ENCODE results near the gene ACVRL1. TPM values are rescaled to one million over a fixed set of nuclear protein-coding genes. Genes with fewer than 3 reads are reported as not detected.
A peak's percentile ranks its signal among the peaks of the same experiment; 100 is the strongest.

ACVRL1 gene
- total RNA-seq, 1 experiment from 2014 or later: not detected

DNA sequence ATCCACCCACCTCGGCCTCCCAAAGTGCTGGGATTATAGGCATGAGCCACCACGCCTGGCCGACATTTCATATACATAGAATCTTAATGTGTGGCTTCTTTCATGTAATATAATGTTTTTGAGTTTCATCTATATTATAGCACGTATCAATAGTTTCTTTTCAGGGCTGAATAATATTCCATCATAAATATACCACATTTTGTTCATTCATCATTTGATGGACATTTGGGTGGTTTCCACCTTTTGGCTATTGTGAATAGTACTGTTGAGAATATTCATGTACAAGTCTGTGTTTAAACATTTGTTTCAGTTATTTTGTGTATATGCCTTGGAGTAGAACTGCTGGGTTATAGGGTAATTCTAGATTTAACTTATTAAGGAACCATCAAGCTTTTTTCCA lies 56.2 kb downstream of the ACVRL1 start:
- ChIA-PET CTCF (no interaction called here), POLR2A (no interaction called here)

DNA sequence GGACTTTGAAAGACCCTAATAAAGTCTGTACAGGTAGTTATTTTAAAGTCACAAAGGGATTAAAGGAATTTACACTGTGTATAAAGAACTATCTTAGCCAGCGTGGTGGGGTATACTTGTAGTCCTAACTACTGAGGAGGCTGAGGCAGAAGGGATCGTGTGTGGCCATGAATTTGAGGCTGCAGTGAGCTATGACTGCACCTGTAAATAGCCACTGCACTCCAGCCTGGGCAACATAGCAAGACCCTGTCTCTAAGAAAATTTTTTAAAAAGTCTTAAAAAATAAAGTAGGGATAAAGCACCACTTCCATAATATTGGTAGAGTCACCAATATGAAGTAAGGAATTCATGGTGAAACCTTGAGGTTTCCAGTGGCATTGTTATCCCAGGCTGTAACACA lies 62.3 kb downstream of the ACVRL1 start:
- no peaks in the 10 kb centered on the region for H3K27me3 Mint-ChIP-seq (ENCODE audit: insufficient read depth, unreplicated experiment)
- peaks cover 55% of the 10 kb centered on the region for H3K4me1 ChIP-seq
- no peak overlapping the region for H3K4me3 ChIP-seq (ENCODE audit: low read depth, low read length)
- POLR2A ChIA-PET: no interaction called here
- peaks cover 52% of the 10 kb centered on the region for H3K4me1 Mint-ChIP-seq (ENCODE audit: low read depth, unreplicated experiment)
- CTCF ChIA-PET: interaction anchor here (0.5 to 1.7 kb wide), 3 partner anchors 11 to 93 kb away, joined by 3 to 5 read pairs (median 3); no protein-coding TSS in a partner anchor
- no peak overlapping the region for H3K27ac Mint-ChIP-seq (ENCODE audit: unreplicated experiment)
- no peaks in the 10 kb centered on the region for H3K9me3 ChIP-seq
- no peak overlapping the region for H3K4me3 Mint-ChIP-seq (ENCODE audit: unreplicated experiment)
- H3K36me3 ChIP-seq (ENCODE audit: control insufficient read depth, insufficient read depth, low read length): peaks cover 2% of the 10 kb centered on the region; the same call in 1 of the 2 replicates
- H3K36me3 Mint-ChIP-seq (ENCODE audit: insufficient read depth, unreplicated experiment): peaks cover 34% of the 10 kb centered on the region
- TF ChIP-seq, protein P1, sequence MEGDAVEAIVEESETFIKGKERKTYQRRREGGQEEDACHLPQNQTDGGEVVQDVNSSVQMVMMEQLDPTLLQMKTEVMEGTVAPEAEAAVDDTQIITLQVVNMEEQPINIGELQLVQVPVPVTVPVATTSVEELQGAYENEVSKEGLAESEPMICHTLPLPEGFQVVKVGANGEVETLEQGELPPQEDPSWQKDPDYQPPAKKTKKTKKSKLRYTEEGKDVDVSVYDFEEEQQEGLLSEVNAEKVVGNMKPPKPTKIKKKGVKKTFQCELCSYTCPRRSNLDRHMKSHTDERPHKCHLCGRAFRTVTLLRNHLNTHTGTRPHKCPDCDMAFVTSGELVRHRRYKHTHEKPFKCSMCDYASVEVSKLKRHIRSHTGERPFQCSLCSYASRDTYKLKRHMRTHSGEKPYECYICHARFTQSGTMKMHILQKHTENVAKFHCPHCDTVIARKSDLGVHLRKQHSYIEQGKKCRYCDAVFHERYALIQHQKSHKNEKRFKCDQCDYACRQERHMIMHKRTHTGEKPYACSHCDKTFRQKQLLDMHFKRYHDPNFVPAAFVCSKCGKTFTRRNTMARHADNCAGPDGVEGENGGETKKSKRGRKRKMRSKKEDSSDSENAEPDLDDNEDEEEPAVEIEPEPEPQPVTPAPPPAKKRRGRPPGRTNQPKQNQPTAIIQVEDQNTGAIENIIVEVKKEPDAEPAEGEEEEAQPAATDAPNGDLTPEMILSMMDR (IDR thresholded peaks at IDR 0.05; ENCODE audit: insufficient read depth in 1 of 2, low read depth in 1 of 2, low read length in 1 of 2, severe bottlenecking in 1 of 2, unreplicated experiment in 1 of 2): no peak
- intact Hi-C loops (cut with micrococcal nuclease; ENCODE audit: unreplicated experiment): no loop called here
- H3K27me3 ChIP-seq (replicated peaks; ENCODE audit: control insufficient read depth, insufficient read depth, low read length): no peaks in the 10 kb centered on the region
- peaks cover 11% of the 10 kb centered on the region for H3K9me3 Mint-ChIP-seq (ENCODE audit: unreplicated experiment)
- no TSS peak for BruUV-seq (replicated peaks)
- DNase-seq: no peak

More for the DNA sequence above, 56.2 kb downstream of the ACVRL1 start:
- DNase-seq: no peak
- Histone ChIP-seq H3K4me3 (ENCODE audit: low read depth, low read length) (no peak overlapping the region), H3K27me3 (replicated peaks; ENCODE audit: control insufficient read depth, insufficient read depth, low read length) (no peaks in the 10 kb centered on the region), H3K36me3 (ENCODE audit: control insufficient read depth, insufficient read depth, low read length) (peaks cover 5% of the 10 kb centered on the region), H3K9me3 (no peaks in the 10 kb centered on the region), H3K4me1 (peaks cover 56% of the 10 kb centered on the region)
- intact Hi-C loops (cut with micrococcal nuclease; ENCODE audit: unreplicated experiment): no loop called here
- peaks cover 47% of the 10 kb centered on the region for H3K4me1 Mint-ChIP-seq (ENCODE audit: low read depth, unreplicated experiment)
- no TSS peak for BruUV-seq (replicated peaks)
- H3K27ac Mint-ChIP-seq (ENCODE audit: unreplicated experiment): no peak overlapping the region
- peaks cover 60% of the 10 kb centered on the region for H3K36me3 Mint-ChIP-seq (ENCODE audit: insufficient read depth, unreplicated experiment)
- TF ChIP-seq, protein P1 (IDR thresholded peaks at IDR 0.05; ENCODE audit: insufficient read depth in 1 of 2, low read depth in 1 of 2, low read length in 1 of 2, severe bottlenecking in 1 of 2, unreplicated experiment in 1 of 2): no peak
- no peak overlapping the region for H3K4me3 Mint-ChIP-seq (ENCODE audit: unreplicated experiment)
- H3K27me3 Mint-ChIP-seq (ENCODE audit: insufficient read depth, unreplicated experiment): no peaks in the 10 kb centered on the region
- peaks cover 11% of the 10 kb centered on the region for H3K9me3 Mint-ChIP-seq (ENCODE audit: unreplicated experiment)

DNA sequence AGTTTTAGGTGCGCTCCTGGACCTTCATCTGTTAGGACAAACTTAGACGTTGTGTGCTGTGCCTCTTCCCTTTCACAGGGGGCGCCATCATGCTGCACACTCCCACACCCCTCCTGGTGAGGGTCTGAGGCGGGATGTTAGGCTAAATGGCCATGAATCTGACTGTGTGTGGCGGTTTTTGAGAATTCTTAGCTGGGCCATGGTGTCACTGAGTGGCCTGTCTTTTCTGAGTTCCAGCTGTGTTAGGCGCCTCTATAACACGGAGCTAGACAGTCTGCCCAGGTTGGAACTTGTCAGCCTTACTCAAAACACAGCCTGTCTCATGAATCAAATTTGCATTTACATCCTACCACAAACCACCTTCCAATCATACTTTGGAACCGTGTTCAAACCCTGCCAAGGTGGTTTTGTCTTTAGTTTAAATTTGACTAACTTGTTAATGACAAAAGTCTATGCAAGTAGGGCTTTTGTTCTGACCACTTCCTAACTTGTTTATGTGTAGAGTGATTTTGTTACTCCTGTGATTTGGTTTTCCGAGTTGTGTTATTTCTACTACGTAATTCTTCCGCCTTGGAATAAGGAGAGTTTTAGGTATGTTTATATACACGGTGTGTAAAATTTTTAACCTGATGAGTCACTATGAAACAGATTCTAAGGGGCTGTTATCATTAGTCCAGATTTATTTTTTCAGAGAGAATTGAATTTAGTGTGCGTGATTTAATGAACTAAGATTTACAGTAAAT lies 63.8 kb downstream of the ACVRL1 start:
- Histone ChIP-seq H3K4me1 (peaks cover 69% of the 10 kb centered on the region), H3K4me3 (ENCODE audit: low read depth, low read length) (no peak overlapping the region), H3K36me3 (ENCODE audit: control insufficient read depth, insufficient read depth, low read length) (peaks cover 12% of the 10 kb centered on the region), H3K9me3 (no peaks in the 10 kb centered on the region), H3K27me3 (replicated peaks; ENCODE audit: control insufficient read depth, insufficient read depth, low read length) (no peaks in the 10 kb centered on the region)
- TF ChIP-seq, protein P1 (IDR thresholded peaks at IDR 0.05; ENCODE audit: insufficient read depth in 1 of 2, low read depth in 1 of 2, low read length in 1 of 2, severe bottlenecking in 1 of 2, unreplicated experiment in 1 of 2): peak; percentile 68 to 74
- POLR2A ChIA-PET: interaction anchor here (0.6 to 1.0 kb wide), 2 partner anchors 9 to 814 kb away, joined by 4 to 9 read pairs; no protein-coding TSS in a partner anchor
- intact Hi-C loops (cut with micrococcal nuclease; ENCODE audit: unreplicated experiment): no loop called here
- Mint-ChIP-seq H3K9me3 (ENCODE audit: unreplicated experiment) (peaks cover 1% of the 10 kb centered on the region), H3K27ac (ENCODE audit: unreplicated experiment) (peak overlapping the region; percentile 10), H3K4me3 (ENCODE audit: unreplicated experiment) (no peak overlapping the region), H3K4me1 (ENCODE audit: low read depth, unreplicated experiment) (peaks cover 56% of the 10 kb centered on the region), H3K27me3 (ENCODE audit: insufficient read depth, unreplicated experiment) (no peaks in the 10 kb centered on the region), H3K36me3 (ENCODE audit: insufficient read depth, unreplicated experiment) (peaks cover 37% of the 10 kb centered on the region)
- no TSS peak for BruUV-seq (replicated peaks)
- DNase-seq: peak; percentile 53 to 62
- CTCF ChIA-PET: interaction anchor here (0.8 to 2.8 kb wide), 6 partner anchors 9 to 54 kb away, joined by 3 to 19 read pairs (median 4); no protein-coding TSS in a partner anchor
